Ureter (tissue), 1 donor: ENCODE results near the gene NCAM1. TPM values are rescaled to one million over a fixed set of nuclear protein-coding genes. Genes with fewer than 3 reads are reported as not detected.

ENCODE experiments used
- DNase-seq: peaks from one replicate; pipeline ENCODE4 v3.0.0-alpha.2; 2020; ENCODE audit warnings: low spot score
- total RNA-seq: library from RNA; stranded (reverse); gene quantifications from one replicate; pipeline ENCODE4 v1.2.4, GENCODE V29; 2023
- donor health status: DM: yes; HTN: yes; CAD: no.

NCAM1 gene
- total RNA-seq, 1 donor from 2014 or later, result 26.7 TPM

- no peak for DNase-seq
Observed at GRCh38 chr11:113085446-113085845, 124.2 kb downstream of the NCAM1 start.

- no peak for DNase-seq
Observed at GRCh38 chr11:113087706-113088105, 126.5 kb downstream of the NCAM1 start.

- no peak for DNase-seq
Observed at GRCh38 chr11:113090716-113091480, 129.7 kb downstream of the NCAM1 start.

- DNase-seq, result no peak
Observed at GRCh38 chr11:113091481-113091780, 130.2 kb downstream of the NCAM1 start.

GRCh38 chr11:113096648-113097047, 135.4 kb downstream of the NCAM1 start:
- no peak for DNase-seq

GRCh38 chr11:113103932-113104690, 142.9 kb downstream of the NCAM1 start:
- DNase-seq, result no peak

- no peak for DNase-seq
Observed at GRCh38 chr11:113104691-113105251, 143.6 kb downstream of the NCAM1 start.

GRCh38 chr11:113105592-113105991, 144.4 kb downstream of the NCAM1 start:
- no peak for DNase-seq

GRCh38 chr11:113106507-113106906, 145.3 kb downstream of the NCAM1 start:
- no peak for DNase-seq

GRCh38 chr11:113110046-113110445, 148.8 kb downstream of the NCAM1 start:
- DNase-seq, result no peak

GRCh38 chr11:113111156-113111555, 149.9 kb downstream of the NCAM1 start:
- no peak for DNase-seq

GRCh38 chr11:113112307-113112706, 151.1 kb downstream of the NCAM1 start:
- no peak for DNase-seq

GRCh38 chr11:113113801-113114704, 152.8 kb downstream of the NCAM1 start:
- DNase-seq, result peak; percentile 72

GRCh38 chr11:113114705-113115027, 153.4 kb downstream of the NCAM1 start:
- no peak for DNase-seq

GRCh38 chr11:113118104-113118503, 156.9 kb downstream of the NCAM1 start:
- no peak for DNase-seq

- no peak for DNase-seq
Observed at GRCh38 chr11:113119074-113119473, 157.9 kb downstream of the NCAM1 start.

- DNase-seq, result no peak
Observed at GRCh38 chr11:113119966-113120736, 158.9 kb downstream of the NCAM1 start.

GRCh38 chr11:113121746-113122145, 160.5 kb downstream of the NCAM1 start:
- no peak for DNase-seq

- DNase-seq, result no peak
Observed at GRCh38 chr11:113124006-113124405, 162.8 kb downstream of the NCAM1 start.

- DNase-seq, result no peak
Observed at GRCh38 chr11:113124578-113124977, 163.4 kb downstream of the NCAM1 start.

GRCh38 chr11:113129261-113129992, 168.2 kb downstream of the NCAM1 start:
- DNase-seq, result no peak
